Stimulated activated CD4-positive, alpha-beta T cell treated with anti-CD3 and anti-CD28 coated beads, Interleukin-15, amount 100 ng/mL, for 24 hours (primary cell): Measurements from ENCODE around the gene RNASE4.
"Not testable (repeated sequence)": the region's sequence is repeated elsewhere in the genome, so short reads cannot be mapped to it uniquely, and the experiment has no call there.

Experiments used
- DNase-seq: peaks from one replicate; pipeline ENCODE4 v3.0.0-alpha.2; 2020

RNASE4 gene

DNA sequence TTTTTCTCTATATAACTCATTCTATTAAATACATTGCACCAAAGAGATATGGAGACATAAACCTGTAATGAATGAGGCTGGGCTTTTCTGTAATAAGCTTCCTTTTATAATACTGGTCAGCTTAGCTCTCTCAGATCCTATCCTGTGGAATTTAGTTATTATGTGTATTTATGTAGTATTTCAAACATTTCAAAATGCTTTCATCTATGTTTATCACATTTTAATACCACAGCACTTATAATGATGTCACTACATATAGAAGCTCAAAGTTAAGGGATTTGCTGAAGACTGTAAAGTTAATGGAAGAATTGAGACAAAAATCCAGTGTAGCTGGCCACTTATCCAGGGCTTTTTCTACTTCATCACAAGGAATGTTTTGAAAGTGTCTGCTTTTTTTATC is 15.6 kb downstream of the RNASE4 start:
- no peak for DNase-seq

DNA sequence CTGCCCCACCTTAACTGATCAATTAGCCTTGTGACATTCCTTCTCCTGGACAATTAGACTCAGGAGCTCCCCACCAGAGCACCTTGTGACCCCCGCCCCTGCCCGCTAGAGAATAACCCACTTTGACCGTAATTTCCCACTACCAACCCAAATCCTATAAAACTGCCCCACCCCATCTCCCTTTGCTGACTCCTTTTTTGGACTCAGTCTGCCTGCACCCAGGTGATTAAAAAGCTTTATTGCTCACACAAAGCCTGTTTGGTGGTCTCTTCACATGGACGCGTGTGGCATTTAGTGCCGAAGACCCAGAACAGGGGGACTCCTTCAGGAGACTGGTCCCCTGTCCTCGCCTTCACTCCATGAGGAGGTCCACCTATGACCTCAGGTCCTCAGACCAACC is 16.6 kb downstream of the RNASE4 start:
- not testable (repeated sequence) for DNase-seq

DNA sequence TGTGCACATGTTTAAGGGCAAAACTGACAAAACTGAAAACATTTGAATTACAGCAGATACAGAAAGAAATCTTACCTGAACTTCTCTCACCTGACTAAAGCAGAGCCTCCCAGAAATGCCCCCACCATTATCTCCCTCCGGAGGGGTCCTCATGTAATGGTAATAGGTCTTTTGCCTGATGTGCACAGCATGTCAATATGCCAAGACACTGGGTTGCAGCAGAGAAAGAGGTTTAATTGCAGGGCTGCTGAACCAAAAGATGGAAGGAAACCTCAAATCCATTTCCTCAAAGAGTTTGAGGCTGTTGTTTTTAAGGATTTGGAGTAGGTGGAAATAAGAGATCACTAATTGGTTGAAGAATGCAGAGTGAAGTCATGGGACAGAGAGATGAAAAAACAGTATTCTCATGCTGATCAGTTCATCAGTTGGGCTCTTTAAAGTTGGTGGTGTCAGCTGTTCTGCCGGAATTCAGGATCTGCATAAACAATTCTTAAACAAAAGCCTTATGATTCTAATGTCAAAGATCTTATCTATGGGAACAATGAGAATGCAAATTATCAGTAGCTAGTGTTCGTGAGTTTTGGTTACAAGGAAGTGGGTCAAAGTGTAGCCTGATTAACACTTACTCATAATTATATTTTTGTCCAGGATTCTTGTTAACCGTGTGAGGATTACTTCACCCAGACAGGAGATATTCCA is 22.4 kb downstream of the RNASE4 start:
- DNase-seq, result no peak

DNA sequence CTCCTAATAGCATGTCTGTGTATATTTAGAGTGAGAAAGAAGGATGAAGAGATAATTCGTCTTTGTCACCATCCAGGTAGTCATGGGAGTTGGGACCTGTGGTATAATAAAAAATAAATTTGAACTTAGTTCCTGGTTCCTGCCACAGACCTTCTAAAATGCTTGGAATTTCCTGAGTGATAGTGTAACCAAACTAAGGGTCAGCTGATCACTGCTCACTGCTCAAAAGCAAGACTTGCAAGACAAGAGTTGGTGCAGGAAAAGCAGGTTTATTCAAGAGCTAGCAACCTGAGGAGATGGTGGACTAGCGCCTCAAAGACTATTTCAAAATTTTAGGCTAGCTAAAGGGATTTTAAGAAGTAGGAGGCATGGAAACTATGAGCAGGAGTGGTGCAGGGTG is 23.3 kb downstream of the RNASE4 start:
- DNase-seq, result no peak

DNA sequence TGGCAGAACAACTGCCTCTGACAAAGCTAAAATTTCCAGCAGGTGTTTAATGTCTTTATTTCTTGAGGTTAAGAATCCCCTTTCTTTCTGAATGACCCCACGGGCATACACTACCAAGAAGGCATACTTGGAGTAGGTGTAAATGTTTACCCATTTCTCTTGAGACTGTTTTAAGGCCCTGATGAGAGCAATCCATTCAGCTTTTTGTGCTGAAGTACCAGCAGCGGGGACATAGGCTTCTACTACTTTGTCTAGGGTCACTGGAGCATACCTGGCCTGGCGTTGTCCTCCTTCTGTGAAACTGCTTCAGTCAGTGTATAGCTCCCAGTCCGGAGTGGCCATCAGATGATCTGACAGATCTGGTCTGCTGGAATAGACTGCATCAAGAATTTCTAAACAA is 26.9 kb downstream of the RNASE4 start:
- no peak for DNase-seq

DNA sequence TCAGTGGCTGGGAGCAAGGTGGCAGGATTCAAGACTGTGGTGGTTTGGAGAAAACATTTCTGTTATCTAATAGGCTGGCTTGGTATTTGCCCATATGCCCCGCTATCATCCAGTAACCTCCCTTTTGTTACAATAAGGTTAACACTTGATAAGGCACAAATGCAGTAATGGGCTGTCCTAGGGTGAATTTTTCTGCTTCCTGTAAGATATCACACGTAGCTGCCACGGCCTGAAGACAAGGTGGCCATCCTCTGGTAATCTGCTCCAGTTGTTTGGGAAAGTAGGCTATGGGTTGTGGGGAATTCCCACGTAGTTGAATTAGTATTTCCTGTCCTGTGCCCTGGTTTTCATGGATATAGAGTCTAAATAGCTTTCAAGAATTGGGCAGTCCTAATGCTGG is 27.3 kb downstream of the RNASE4 start:
- DNase-seq, result no peak

DNA sequence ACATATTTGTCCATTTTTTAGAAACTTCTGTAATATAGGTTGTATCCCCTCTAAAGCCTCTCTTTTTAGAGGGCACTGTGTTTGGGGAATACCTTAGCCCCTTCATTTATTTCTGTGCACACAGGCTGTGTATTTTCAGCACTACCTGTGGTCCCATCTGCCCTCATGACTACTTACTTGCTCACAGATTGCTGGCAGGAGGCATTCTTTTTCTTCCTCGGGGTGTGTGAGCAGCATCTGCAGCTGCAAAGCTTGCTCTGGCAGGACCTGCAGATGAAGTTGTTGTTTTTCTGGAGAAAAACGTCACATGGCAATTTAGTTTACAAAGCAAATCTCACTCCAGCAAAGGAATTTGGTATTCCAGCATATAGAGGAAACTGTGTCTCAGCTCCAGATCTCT is 28.5 kb downstream of the RNASE4 start:
- DNase-seq, result no peak

DNA sequence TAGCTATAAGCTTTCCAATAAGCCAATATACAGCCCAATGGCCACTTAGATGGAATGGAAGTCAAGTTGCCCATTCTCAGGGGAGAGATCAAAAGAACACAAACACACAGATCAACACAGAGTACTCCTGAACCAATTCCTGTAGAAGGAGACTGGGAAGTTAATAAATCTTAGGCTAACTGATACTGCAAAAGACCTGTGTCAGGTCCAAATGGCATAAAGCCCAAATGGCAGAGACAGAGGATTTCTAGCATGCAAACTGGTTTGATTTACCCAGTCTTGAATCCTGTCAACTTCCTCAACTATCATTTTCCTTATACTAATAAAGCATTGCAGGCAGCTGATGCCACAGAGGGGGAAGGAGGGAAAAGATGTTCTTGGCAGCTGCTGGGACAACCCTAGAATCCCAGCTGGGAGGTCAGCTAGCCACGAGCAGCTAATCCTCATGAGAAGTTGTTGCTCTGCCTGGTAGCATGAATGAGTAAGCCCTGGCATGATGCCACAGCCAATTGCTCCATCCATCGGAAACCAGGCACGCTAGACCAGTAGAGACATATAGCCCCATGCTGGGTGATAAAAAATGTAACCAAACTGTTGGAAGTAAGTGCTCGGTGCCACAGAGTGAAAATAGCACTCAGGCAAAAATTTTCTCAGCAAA is 30.4 kb downstream of the RNASE4 start:
- DNase-seq, result no peak

DNA sequence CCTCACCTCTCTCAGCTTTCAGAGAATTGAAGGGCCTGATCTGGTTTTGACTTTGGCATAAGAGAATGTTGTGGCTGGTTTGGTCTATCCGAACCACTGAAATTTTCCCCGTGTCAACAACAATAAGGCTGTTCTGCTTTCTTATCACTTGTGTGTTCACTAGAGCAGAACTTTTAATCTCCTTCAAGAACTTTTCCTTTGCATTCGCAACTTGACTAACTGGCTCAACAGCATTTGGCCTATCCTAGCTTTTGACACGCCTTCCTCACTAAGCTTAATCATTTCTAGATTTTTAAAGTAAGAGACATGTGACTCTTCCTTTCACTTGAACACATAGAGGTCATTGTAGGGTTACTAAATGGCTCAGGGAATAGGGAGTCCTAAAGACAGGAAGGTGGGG is 35.4 kb downstream of the RNASE4 start:
- no peak for DNase-seq

DNA sequence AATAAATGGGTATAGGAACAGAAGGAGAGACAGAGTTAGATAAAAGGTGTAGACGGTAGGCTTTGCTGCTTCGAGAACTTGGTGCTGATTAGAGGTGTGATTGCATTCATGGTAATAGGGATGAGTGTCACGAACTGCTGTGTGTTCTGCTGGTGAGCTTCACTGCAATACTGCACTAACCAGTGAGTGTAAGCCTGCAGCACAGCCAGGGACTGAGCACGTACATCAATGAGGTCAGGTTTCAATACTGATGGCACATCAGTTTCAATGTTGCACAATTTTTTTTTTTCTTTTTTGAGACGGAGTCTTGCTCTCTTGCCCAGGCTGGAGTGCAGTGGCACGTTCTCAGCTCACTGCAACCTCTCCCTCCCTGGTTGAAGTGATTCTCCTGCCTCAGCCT is 36.4 kb downstream of the RNASE4 start:
- no peak for DNase-seq

DNA sequence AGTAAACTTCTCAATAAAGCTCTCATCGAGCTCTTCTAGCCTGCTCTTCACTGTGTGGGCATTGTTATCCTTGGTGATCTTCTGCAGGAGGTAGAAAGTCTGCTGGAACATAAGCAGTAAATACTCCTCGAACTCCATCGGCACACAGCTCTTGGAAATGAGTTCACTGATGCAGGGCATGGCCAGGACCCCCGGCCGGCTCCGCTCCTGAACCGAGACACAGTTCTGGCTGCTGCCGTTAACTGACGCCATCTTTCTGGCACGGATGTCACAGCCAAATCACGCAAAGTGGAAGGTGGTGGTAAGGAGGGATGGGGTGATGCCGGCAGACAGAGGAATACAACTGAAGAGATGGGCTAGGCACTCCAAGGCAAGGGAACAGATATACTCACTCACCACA is 37.7 kb downstream of the RNASE4 start:
- no peak for DNase-seq

DNA sequence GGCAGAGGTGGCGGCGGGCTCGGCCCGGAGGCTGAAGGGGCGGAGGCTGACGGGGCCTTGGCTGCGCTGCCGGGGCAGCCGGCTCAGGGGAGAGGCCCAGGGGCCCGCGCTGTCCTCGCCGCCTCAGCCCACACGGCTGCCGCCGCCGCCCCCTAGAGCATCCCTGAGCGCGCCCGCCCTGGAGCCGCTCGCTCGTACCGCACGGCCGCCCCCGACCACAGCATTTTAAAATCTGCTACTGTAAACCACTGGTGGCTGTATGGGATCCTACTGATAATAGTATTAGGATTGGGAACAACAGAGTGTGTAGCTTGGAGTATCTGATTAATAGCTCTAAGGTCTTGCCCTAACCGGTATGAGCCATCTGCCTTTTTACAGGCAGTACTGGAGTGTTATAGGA is 39.1 kb downstream of the RNASE4 start:
- DNase-seq, result peak; percentile 4

DNA sequence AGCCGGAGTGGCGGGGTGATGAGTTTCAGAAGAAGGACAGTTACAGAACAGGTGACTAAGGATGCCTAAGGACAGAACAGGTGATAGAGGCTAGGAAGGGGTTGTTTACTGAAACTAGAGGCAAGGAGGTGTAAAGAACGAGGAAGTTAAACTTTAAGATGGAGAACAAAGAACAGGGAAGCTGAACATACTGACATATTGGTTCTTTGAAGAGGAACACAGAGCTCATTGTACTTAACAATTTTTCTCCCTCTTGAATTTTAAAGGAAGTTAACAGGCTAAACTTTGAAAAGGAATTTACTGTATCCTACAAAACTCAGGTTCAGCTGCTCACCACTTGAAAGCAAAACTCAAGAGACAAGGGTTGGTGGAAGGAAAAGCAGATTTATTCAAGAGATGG is 41.8 kb downstream of the RNASE4 start:
- not testable (repeated sequence) for DNase-seq

DNA sequence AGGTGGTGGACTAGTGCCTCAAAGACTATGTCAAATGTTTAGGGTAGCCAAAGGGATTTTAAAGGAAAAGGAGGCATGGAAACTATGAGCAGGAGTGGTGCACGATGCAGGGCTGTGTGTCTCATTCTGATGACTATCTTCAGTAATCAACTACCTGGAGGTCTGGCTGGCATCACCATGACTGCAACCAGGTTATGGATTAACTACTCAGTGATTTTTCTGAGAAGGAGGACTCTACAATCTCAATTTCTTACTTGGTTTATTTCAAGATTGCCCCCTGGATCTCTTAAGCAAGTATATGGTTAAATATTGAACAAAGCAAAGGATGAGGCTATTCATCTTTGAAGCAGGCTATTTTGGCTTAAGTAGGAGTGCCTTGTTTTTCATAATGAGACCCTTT is 42.2 kb downstream of the RNASE4 start:
- no peak for DNase-seq

DNA sequence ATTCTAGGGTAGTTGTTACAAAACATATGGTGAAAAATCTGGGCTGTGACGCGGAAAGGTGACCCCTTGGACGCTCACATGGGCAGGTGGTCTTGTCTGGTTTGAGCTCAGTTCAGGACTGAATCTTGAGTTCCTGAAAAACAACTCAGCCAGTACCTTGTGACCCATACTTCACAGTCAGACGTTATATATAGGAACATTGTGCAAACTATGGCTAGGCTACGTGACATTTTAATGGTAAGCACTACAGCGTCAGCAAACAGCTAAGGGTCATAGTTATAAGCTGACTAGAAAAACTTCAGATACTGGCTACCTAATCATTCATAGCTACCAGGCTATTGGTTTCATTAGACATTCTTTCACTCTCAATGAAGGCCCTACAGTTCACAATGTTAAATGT is 46.5 kb downstream of the RNASE4 start:
- no peak for DNase-seq

DNA sequence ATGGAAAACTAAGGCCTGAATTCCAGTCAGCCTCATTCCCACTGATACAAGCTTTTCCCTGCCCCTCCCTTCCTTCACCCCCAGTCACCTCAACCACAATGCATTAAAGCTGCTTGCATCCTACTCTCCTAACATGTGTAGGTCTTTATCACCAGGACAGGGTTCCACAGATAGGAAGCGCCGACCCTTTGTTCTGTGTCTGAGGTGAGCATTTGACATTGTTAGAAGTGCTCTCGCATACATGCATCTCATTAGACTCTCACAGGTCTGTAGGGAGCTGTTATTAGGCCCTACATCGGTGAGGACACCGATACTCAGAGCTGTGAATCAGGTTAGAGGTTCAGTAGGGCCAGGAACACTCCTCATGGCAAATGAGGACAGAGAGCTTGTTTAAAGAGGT is 48.1 kb downstream of the RNASE4 start:
- DNase-seq, result no peak

DNA sequence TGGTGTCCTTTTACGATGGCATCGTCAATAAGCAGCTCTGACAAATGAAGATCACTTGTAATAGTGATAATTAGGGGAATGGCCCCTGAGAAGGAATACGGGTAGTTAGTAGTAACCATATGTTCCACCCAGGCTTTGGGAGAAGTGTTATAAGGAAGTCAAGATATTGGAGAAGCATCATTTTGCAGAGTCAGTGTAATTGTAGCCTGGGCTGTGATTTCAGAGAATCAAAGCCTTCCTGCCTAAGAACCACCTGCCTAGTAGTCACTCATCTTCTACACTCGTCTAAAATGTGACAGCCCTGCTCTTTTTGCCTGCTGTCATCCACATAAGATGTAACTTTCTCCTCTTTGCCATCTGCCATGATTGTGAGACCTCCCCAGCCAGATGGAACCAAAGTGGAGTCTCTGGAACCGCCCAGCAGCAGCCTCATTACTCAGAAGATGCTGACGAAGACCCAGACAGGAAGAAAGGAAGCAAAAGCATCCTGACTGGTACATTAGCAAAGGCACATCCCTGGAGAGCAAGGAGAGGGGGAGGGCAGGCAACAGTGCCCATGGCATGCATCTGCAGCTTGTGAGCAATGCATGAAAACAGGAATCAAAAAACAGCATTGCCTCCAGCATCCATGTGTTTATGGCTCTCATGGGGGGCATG is 48.7 kb downstream of the RNASE4 start:
- no peak for DNase-seq

DNA sequence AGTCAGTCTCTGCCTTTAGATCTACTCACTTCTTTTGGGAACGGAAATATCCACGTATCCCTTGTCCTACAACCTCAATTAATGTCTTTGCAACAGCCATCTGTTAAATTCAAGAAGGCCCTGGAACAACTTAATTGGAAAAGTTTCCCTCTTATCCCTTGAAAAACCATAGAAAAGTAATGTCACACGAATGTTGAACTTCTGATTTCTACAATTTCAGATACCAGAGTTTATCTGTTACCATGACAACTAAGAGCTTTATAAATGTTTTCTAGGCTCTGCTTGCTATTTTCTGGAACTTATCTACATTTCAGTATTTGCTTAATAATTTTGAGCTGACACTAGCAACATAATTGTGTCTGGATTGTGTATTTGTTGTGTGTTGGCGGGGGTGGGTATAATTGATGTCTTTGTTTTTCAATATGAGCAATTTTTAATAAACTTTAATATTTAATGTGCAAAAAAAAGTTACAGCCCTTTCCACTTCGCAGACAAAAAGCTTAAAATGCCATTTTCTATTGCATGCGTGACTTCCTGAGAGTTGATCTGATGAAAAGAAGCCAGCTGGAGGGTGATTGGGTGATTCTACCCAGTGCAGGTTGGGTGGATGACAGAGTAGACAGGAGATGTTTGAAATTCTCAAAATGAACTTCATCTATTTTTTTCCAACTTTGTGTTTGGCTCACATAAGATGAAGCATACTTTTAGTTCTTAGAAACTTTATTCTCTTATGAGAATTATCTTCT is 49.5 kb downstream of the RNASE4 start:
- DNase-seq, result no peak

DNA sequence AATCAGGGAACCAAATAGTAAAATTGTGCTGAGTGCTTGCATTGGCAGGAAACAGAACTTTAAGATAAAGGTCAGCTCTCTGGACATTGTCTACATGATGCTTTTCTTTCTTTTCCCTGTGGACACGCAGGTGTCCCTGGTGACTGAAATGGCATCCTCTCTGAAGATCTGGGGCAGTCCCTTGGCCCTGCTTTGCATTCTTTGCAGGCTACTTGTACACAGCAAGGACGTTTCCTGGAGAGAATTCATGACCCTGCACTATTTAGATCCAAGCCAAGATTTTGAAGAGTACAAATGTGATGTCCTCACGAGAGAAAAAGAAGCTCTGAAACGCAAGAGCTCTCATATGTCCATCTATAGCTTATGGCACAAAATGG is 50.1 kb downstream of the RNASE4 start:
- DNase-seq, result no peak

DNA sequence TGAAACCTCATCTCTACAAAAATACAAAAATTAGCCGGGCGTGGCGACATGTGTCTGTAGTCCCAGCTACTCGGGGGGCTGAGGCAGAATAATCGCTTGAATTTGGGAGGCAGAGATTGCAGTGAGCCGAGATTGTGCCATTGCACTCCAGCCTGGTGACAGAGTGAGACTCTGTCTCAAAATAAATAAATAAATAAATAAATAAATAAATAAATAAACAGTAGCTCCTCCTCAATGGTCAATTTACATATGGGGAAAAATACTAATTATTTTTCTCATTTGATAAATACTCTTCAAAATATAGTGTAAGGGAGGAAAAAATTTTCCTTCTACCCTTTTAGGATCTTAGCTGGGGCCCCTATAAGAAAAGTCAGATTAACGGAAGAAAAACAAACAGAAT is 53.9 kb downstream of the RNASE4 start:
- not testable (repeated sequence) for DNase-seq

DNA sequence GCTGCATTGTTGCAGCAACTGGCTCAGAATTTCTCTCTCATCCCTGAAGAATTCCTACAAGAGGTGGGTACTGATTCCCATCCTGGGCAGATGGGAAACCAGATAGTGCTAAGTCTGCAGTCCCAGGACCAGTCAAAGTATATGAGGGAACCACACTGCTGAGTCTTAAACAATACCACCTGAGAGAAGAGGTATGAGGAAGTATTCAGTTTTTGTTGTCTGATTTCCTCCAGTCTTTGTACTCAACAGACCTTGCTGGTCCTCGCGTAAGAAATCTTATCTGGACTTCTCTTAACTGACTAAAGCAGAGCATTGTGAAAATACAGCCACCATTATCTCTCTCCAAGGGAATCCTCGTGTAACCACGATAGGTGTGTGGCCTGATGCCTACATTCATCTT is 57.8 kb downstream of the RNASE4 start:
- DNase-seq, result no peak

DNA sequence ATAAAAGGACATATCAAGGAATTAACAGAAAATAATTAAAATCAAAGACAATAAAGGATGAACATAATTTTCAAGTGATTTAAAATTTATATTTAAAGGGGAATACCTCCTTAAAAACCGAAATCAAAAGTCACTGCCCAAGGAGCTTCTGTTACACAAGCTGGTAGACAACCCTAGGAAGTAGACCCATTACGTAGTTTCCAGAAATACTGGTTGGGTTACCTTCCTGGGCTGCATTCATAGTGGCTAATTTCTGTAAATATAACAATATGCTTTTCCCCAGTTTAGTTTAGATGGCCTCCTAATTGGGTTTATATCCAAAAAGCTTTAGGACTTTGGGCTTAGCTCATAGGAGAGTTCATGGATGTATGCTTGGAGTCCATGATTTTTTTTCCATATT is 59.2 kb downstream of the RNASE4 start:
- no peak for DNase-seq

DNA sequence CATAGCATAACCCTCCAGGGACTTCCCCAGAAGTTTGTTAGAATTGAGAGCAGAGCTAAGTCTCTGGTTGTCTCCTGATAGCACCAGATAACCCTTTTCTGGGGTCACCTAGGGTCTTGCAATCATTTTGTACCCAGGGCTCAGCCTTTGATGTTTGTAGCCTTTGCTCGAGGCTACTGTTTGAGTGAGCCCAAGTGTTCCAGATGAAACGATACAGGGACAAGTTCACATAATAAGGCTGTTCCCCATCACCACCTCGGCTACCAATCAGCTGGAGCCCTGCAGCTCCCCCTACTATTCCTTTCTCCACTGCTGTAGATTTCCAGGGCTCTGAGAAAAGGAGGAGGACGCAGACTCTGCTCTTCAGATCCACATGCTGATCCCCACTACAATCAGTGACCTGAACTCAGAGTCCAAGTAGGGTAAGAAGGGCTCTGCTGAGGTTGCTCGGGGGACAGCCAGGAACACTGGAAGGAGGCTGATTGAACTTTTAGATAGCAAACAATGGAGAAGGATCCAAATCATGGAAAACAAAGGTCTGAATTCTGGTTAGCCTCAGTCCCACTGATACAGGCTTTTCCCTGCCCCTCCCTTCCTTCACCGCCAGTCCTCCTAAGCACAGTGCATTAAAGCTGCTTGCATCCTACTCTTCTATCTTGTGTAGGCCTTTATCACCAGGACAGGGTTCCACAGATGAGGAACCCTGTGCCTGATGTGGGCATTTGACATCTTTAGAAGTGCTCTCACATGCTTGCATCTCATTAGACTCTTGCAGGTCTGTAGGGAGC is 61.4 kb downstream of the RNASE4 start, which contains the start of gene EDDM3A:
Gene EDDM3A (plus strand): TSS at position 317 of the 788 bp plus-strand sequence. CDS start 1,694 bp downstream, outside the sequence.
- DNase-seq, result no peak
